Measurements from ENCODE around the gene FUOM. TPM values are rescaled to one million over a fixed set of nuclear protein-coding genes. Genes with fewer than 3 reads are reported as not detected.
"Not testable (repeated sequence)": the region's sequence is repeated elsewhere in the genome, so short reads cannot be mapped to it uniquely, and the experiment has no call there.

Gene FUOM
- polyA plus RNA-seq, 4 donors: 10.8 to 25.1 (median 15.4) TPM

GRCh38 chr10:133370030-133370786, 12.4 kb upstream of the FUOM start:
- no peak for DNase-seq (ENCODE audit: low read depth in 4 of 4, low spot score in 3 of 4)

GRCh38 chr10:133368153-133368552, 10.3 kb upstream of the FUOM start:
- no peak for DNase-seq (ENCODE audit: low read depth in 4 of 4, low spot score in 3 of 4)

- DNase-seq (ENCODE audit: low read depth in 4 of 4, low spot score in 3 of 4): not testable (repeated sequence)
Measured at GRCh38 chr10:133367461-133367860, 9.6 kb upstream of the FUOM start.

GRCh38 chr10:133366751-133367150, 8.9 kb upstream of the FUOM start:
- DNase-seq (ENCODE audit: low read depth in 4 of 4, low spot score in 3 of 4): no peak

GRCh38 chr10:133366130-133366478, 8.3 kb upstream of the FUOM start:
- no peak for DNase-seq (ENCODE audit: low read depth in 4 of 4, low spot score in 3 of 4)

GRCh38 chr10:133365461-133366129, 7.8 kb upstream of the FUOM start:
- no peak for DNase-seq (ENCODE audit: low read depth in 4 of 4, low spot score in 3 of 4)

GRCh38 chr10:133364645-133365431, 7.0 kb upstream of the FUOM start:
- no peak for DNase-seq (ENCODE audit: low read depth in 4 of 4, low spot score in 3 of 4)

GRCh38 chr10:133362846-133363245, 5.0 kb upstream of the FUOM start:
- DNase-seq (ENCODE audit: low read depth in 4 of 4, low spot score in 3 of 4): no peak

GRCh38 chr10:133361773-133362441, 4.1 kb upstream of the FUOM start:
- no peak for DNase-seq (ENCODE audit: low read depth in 4 of 4, low spot score in 3 of 4)

GRCh38 chr10:133361227-133361626, 3.4 kb upstream of the FUOM start:
- no peak for DNase-seq (ENCODE audit: low read depth in 4 of 4, low spot score in 3 of 4)

- no peak for DNase-seq (ENCODE audit: low read depth in 4 of 4, low spot score in 3 of 4)
Measured at GRCh38 chr10:133359972-133360610, 2.3 kb upstream of the FUOM start.

GRCh38 chr10:133359554-133359971, 1.7 kb upstream of the FUOM start:
- no peak for DNase-seq (ENCODE audit: low read depth in 4 of 4, low spot score in 3 of 4)

- no peak for DNase-seq (ENCODE audit: low read depth in 4 of 4, low spot score in 3 of 4)
Measured at GRCh38 chr10:133358925-133359310, 1.1 kb upstream of the FUOM start.

GRCh38 chr10:133358162-133358924, 524 bp upstream of the FUOM start:
- DNase-seq (ENCODE audit: low read depth in 4 of 4, low spot score in 3 of 4): no peak

- DNase-seq (ENCODE audit: low read depth in 4 of 4, low spot score in 3 of 4): no peak
Measured at GRCh38 chr10:133356549-133357284, 1.1 kb downstream of the FUOM start.

- DNase-seq (ENCODE audit: low read depth in 4 of 4, low spot score in 3 of 4): no peak
Measured at GRCh38 chr10:133355991-133356390, 1.8 kb downstream of the FUOM start.

- no peak for DNase-seq (ENCODE audit: low read depth in 4 of 4, low spot score in 3 of 4)
Measured at GRCh38 chr10:133355266-133355665, 2.6 kb downstream of the FUOM start.

- no peak for DNase-seq (ENCODE audit: low read depth in 4 of 4, low spot score in 3 of 4)
Measured at GRCh38 chr10:133354672-133355240, 3.1 kb downstream of the FUOM start.

Data from left renal pelvis (tissue), 4 donors.